Tibial nerve (tissue), 4 donors: Measurements from ENCODE around the gene PSME1.

Experiments used
- EP300 ChIP-seq, 2 donors: sonication (generic); formaldehyde crosslinking; IDR thresholded peaks; one replicate each; pipeline ENCODE4 v1.6.1; 2017; ENCODE audit warnings: antibody characterized with exemption in 2 of 2, mild to moderate bottlenecking in 1 of 2
- TF ChIP-seq, protein P1 (sequence below), 5 experiments: fragments of 200-600 bp in 3 of 5; fragments of 450-650 bp in 2 of 5; sonication (generic) in 3 of 5; IDR thresholded peaks; one replicate each; pipeline ENCODE4 v1.5.1; 2016 to 2019; ENCODE audit warnings: antibody characterized with exemption in 5 of 5, mild to moderate bottlenecking in 3 of 5, moderate library complexity in 2 of 5

- no peak for TF ChIP-seq EP300 (IDR thresholded peaks at IDR 0.05)
- TF ChIP-seq, protein P1, sequence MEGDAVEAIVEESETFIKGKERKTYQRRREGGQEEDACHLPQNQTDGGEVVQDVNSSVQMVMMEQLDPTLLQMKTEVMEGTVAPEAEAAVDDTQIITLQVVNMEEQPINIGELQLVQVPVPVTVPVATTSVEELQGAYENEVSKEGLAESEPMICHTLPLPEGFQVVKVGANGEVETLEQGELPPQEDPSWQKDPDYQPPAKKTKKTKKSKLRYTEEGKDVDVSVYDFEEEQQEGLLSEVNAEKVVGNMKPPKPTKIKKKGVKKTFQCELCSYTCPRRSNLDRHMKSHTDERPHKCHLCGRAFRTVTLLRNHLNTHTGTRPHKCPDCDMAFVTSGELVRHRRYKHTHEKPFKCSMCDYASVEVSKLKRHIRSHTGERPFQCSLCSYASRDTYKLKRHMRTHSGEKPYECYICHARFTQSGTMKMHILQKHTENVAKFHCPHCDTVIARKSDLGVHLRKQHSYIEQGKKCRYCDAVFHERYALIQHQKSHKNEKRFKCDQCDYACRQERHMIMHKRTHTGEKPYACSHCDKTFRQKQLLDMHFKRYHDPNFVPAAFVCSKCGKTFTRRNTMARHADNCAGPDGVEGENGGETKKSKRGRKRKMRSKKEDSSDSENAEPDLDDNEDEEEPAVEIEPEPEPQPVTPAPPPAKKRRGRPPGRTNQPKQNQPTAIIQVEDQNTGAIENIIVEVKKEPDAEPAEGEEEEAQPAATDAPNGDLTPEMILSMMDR (IDR thresholded peaks at IDR 0.05) = no peak
These were observed 8.5 kb downstream of the PSME1 start for GRCh38 chr14:24144451-24144850.
